Psoas muscle (tissue), 8 donors: ENCODE data around the gene YAP1. TPM values are rescaled to one million over a fixed set of nuclear protein-coding genes. Genes with fewer than 3 reads are reported as not detected.
"Not testable (repeated sequence)": the region's sequence is repeated elsewhere in the genome, so short reads cannot be mapped to it uniquely, and the experiment has no call there.

Source experiments
- ATAC-seq, 4 donors: fragments of 200-7000 bp; cut with Tn5 transposase; one replicate each; pipeline ENCODE4 v1.9.1; 2020; ENCODE audit warnings: moderate library complexity in 3 of 4, mild to moderate bottlenecking in 2 of 4
- DNase-seq, 2 donors: peaks; one replicate each; pipeline ENCODE4 v3.0.0-alpha.2; 2020
- H3K27ac ChIP-seq: fragments of 200-600 bp; one replicate; pipeline ENCODE4 v1.8.0; 2022
- H3K27me3 ChIP-seq, 3 donors: fragments of 200-600 bp in 1 of 3; one replicate each; pipeline versions ENCODE4 v1.6.1 to v1.8.0; 2013 to 2022; ENCODE audit warnings: low read length in 2 of 3, mild to moderate bottlenecking in 2 of 3, moderate library complexity in 1 of 3; ENCODE audit not compliant: insufficient read depth in 3 of 3
- H3K36me3 ChIP-seq, 2 donors: fragments of 200-600 bp in 1 of 2; one replicate each; pipeline versions ENCODE4 v1.6.1 to v1.8.0; 2013 to 2022; ENCODE audit warnings: low read depth in 1 of 2, mild to moderate bottlenecking in 1 of 2, moderate library complexity in 1 of 2; ENCODE audit not compliant: insufficient read depth in 1 of 2
- H3K4me1 ChIP-seq: fragments of 200-600 bp; one replicate; pipeline ENCODE4 v1.8.0; 2022
- H3K4me3 ChIP-seq: fragments of 200-600 bp; one replicate; pipeline ENCODE4 v1.8.0; 2022; ENCODE audit warnings: mild to moderate bottlenecking
- H3K9me3 ChIP-seq: fragments of 200-600 bp; one replicate; pipeline ENCODE4 v1.8.0; 2022
- CTCF ChIP-seq: fragments of 200-600 bp; IDR thresholded peaks from one replicate; pipeline ENCODE4 v1.8.0; 2022; ENCODE audit warnings: antibody characterized with exemption
- WGBS, 3 donors: extraction: QIAGEN DNeasy Blood & Tissue Kit; methylation state at CpG; one replicate each; pipeline versions ENCODE4 v1.1.6 to v1.1.7; 2013; 5-methylcytosine and 5-hydroxymethylcytosine counted together
- intact Hi-C, 2 donors: fragments of 100-400 bp; cut with DNase I; formaldehyde crosslinking; loops; one replicate each; pipeline versions ENCODE4 v1.11.0 to v1.14.2; 2022
- polyA plus RNA-seq, 3 donors: library from polyadenylated mRNA; stranded (reverse); fragments of 200-250 nt; gene quantifications; one replicate each; pipeline ENCODE4 v1.2.3, GENCODE V29; 2013
- total RNA-seq, 4 donors: library from RNA; stranded (reverse); fragmentation: NEBNext Ultra II Directional in 2 of 4; extraction: Animal tissue kit (Norgen Biotek cat#: 25700) in 2 of 4; gene quantifications; one replicate each; pipeline versions ENCODE4 v1.2.1 to v1.2.4, GENCODE V29; 2021 to 2023
- donor health status: healthy with polysubstance abuse.
- donor health status: DM: no; HTN: no; CAD: no; lungs with moderate emphysema.
- donor health status: Bipolar disorder and iron deficiency.
- donor health status: healthy.
- donor health status: DM: yes; HTN: yes; CAD: no.
- donor health status: DM: no; HTN: no; CAD: no.
- donor health status: DM: no; HTN: no; CAD: no.
- donor health status: DM: yes; HTN: yes; CAD: no.

The YAP1 gene
- total and polyA plus RNA-seq, 7 donors: 11.5 to 124 (median 42.3) TPM

DNA sequence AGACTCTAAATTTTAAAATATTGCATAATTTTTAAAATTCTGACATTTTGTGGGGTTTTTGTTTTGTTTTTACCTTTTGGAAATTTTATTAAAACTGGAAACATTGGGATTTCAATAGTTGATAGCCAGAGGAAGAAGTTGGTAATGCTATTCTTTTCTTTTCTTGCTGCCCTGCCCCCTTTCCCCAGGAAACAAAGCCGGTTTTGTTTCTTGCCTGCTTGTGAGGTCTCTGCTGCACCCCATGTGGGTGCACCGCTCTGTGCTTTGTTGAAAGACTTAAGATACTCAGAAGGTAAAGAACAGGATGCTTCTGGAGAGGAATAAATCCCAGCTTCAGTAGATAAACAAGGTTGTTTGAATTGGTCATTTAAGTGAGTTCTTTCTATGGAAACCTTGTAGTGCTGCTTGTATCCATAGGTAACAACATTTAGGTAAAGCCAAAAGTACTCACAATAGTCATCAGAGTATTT is 87.5 kb downstream of the YAP1 start:
- no peak overlapping the region for H3K4me3 ChIP-seq
- no peak for ATAC-seq
- 76 to 80% (median 79%) methylated on average over 2 of the region's 2 CpGs for WGBS, 3 donors
- no peak overlapping the region for H3K27ac ChIP-seq
- TF ChIP-seq CTCF: no peak
- H3K27me3 ChIP-seq: no peaks in the 10 kb centered on the region
- intact Hi-C loops: loop anchor here in 1 of 2 donors (5.0 kb wide), 1 partner anchor 85 kb away; the partner anchor contains the start of gene YAP1
- no peaks in the 10 kb centered on the region for H3K9me3 ChIP-seq
- no peak for DNase-seq
- H3K36me3 ChIP-seq: no peaks in the 10 kb centered on the region
- peaks cover 17% of the 10 kb centered on the region for H3K4me1 ChIP-seq

DNA sequence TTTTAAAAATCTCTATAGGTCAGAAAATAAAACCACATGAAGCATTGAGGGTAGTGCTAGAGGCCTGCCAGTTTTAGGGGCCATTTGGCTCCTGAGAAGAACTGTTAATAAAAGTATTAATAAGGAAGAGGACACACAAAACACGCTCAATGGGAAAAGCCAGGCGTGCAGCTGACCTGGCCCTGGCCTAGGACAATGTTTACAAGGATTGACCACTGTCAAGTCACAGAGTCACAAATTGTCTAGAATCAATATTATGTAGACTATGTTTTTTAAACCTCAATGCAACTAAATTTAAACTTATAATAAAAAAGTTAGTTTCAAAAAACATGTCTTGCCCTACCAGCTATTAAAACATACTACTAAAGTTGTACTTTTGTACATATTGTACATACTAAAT is 89.4 kb downstream of the YAP1 start:
- H3K4me1 ChIP-seq: peaks cover 13% of the 10 kb centered on the region
- DNase-seq (no peak), ATAC-seq (no peak)
- no peak overlapping the region for H3K27ac ChIP-seq
- WGBS, 3 donors: 95 to 97% (median 96%) methylated on average over 2 of the region's 2 CpGs
- no peak for TF ChIP-seq CTCF
- no peaks in the 10 kb centered on the region for H3K9me3 ChIP-seq
- intact Hi-C loops: loop anchor here in 1 of 2 donors (5.0 kb wide), 1 partner anchor 87 kb away; the partner anchor contains the start of gene YAP1
- H3K4me3 ChIP-seq: no peak overlapping the region
- H3K27me3 ChIP-seq: no peaks in the 10 kb centered on the region
- H3K36me3 ChIP-seq: no peaks in the 10 kb centered on the region

- H3K4me3 ChIP-seq, DNase-seq, ATAC-seq, H3K36me3 ChIP-seq, intact Hi-C loops, H3K27ac ChIP-seq, H3K9me3 ChIP-seq, H3K27me3 ChIP-seq: not testable (repeated sequence)
- 44 to 84% (median 47%) methylated on average over 5 of the region's 5 CpGs for WGBS, 3 donors
- H3K4me1 ChIP-seq: peaks cover 13% of the 10 kb centered on the region
Observed at GRCh38 chr11:102200325-102200724, 90.1 kb downstream of the YAP1 start.

GRCh38 chr11:102201776-102202175 is 91.5 kb downstream of the YAP1 start:
- DNase-seq: no peak
- ATAC-seq: no peak
- intact Hi-C loops: no loop called here
- no peaks in the 10 kb centered on the region for H3K27me3 ChIP-seq
- no peaks in the 10 kb centered on the region for H3K9me3 ChIP-seq
- peaks cover 13% of the 10 kb centered on the region for H3K4me1 ChIP-seq
- H3K36me3 ChIP-seq: peaks cover 3 to 11% of the 10 kb centered on the region in 2 donors
- WGBS, 3 donors: 97 to 100% (median 98%) methylated on average over 2 of the region's 2 CpGs
- H3K27ac ChIP-seq: no peak overlapping the region
- H3K4me3 ChIP-seq: no peak overlapping the region
- no peak for TF ChIP-seq CTCF

DNA sequence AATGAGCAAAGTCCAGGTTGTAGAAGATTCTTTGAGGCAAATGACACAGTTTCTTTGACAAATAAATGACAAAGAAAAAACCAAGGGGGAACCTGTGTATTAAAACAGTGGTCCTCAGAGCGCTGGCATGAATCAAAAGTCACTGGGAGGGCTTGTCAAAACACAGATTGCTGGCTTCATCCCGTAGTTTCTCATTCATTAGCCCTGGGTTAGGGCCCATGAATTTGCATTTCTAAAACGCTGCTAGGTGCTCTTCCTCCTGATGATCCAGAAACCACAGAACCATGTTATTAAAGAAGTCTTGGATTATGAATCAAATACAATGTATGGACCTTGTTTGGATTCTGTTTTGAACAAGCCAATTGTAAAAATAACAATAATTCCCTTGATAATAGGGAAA is 92.7 kb downstream of the YAP1 start:
- Histone ChIP-seq H3K4me3 (no peak overlapping the region), H3K27me3 (no peaks in the 10 kb centered on the region), H3K36me3 (peaks cover 3 to 18% of the 10 kb centered on the region in 2 donors), H3K4me1 (peaks cover 8% of the 10 kb centered on the region), H3K9me3 (no peaks in the 10 kb centered on the region), H3K27ac (no peak overlapping the region)
- DNase-seq: no peak
- intact Hi-C loops: no loop called here
- WGBS, 3 donors: 81 to 91% (median 83%) methylated on average over 3 of the region's 3 CpGs
- TF ChIP-seq CTCF: no peak
- no peak for ATAC-seq
